ENCODE data around the gene CFAP74. TPM values are rescaled to one million over a fixed set of nuclear protein-coding genes. Genes with fewer than 3 reads are reported as not detected.

CFAP74 gene
- total and polyA plus RNA-seq, 2 of the 13 experiments (the other 11 are each of a cell fraction or from before 2014, with no cell fraction given), result 0.27 to 0.62 TPM

GRCh38 chr1:1922702-1922955, 81.0 kb downstream of the CFAP74 start (continued):
- no peak for TF ChIP-seq CREB3 (CRISPR knock-in tag; IDR thresholded peaks at IDR 0.05)
- TF ChIP-seq HNRNPL (IDR thresholded peaks at IDR 0.05; ENCODE audit: low read depth, low read length), result peak; percentile 80; the same call in 1 of the 2 replicates
- no peak for TF ChIP-seq SETDB1 (CRISPR knock-in tag; IDR thresholded peaks at IDR 0.05; ENCODE audit: borderline replicate concordance)
- no peak for TF ChIP-seq ZNF598 (CRISPR knock-in tag; IDR thresholded peaks at IDR 0.05; ENCODE audit: borderline replicate concordance)
- no peak for TF ChIP-seq FOXM1 (CRISPR knock-in tag; IDR thresholded peaks at IDR 0.05)
- no peak for TF ChIP-seq ZNF737 (CRISPR knock-in tag; IDR thresholded peaks at IDR 0.05; ENCODE audit: borderline replicate concordance)
- no peak for TF ChIP-seq ZNF260 (CRISPR knock-in tag; IDR thresholded peaks at IDR 0.05; ENCODE audit: borderline replicate concordance, low read depth)
- TF ChIP-seq ZNF281 (CRISPR knock-in tag; IDR thresholded peaks at IDR 0.05; ENCODE audit: borderline replicate concordance), result no peak
- TF ChIP-seq BRF2 (CRISPR knock-in tag; IDR thresholded peaks at IDR 0.05), result no peak
- no peak for TF ChIP-seq POGZ (CRISPR knock-in tag; IDR thresholded peaks at IDR 0.05)
- TF ChIP-seq LBX2 (CRISPR knock-in tag; IDR thresholded peaks at IDR 0.05; ENCODE audit: borderline replicate concordance), result no peak
- TF ChIP-seq CHD2 (IDR thresholded peaks at IDR 0.05; ENCODE audit: low read depth, low read length), result no peak
- no peak for TF ChIP-seq ZNF772 (CRISPR knock-in tag; IDR thresholded peaks at IDR 0.05)
- no peak for TF ChIP-seq KLF11 (CRISPR knock-in tag; IDR thresholded peaks at IDR 0.05)
- no peak for TF ChIP-seq RXRA (CRISPR knock-in tag; IDR thresholded peaks at IDR 0.05)
- no peak for TF ChIP-seq KLF16 (CRISPR knock-in tag; IDR thresholded peaks at IDR 0.05)
- no peak for TF ChIP-seq EEA1 (CRISPR knock-in tag; IDR thresholded peaks at IDR 0.05; ENCODE audit: borderline replicate concordance)
- TF ChIP-seq BCL6 (CRISPR knock-in tag; IDR thresholded peaks at IDR 0.05), result no peak
- TF ChIP-seq ZBTB38 (CRISPR knock-in tag; IDR thresholded peaks at IDR 0.05), result 0 out of 2 replicates have a peak, but pooled peaks have one; percentile 26
- no peak for TF ChIP-seq POLR2AphosphoS2 (IDR thresholded peaks at IDR 0.05; ENCODE audit: low read depth, low read length)
- no peak for TF ChIP-seq AGO1 (IDR thresholded peaks at IDR 0.05; ENCODE audit: low read depth, low read length, poor library complexity, severe bottlenecking)
- TF ChIP-seq ZFY (CRISPR knock-in tag; IDR thresholded peaks at IDR 0.05), result no peak
- no peak for TF ChIP-seq TBP (CRISPR knock-in tag; IDR thresholded peaks at IDR 0.05)
- no peak for TF ChIP-seq NR2C2 (CRISPR knock-in tag; IDR thresholded peaks at IDR 0.05; ENCODE audit: borderline replicate concordance)
- no peak for TF ChIP-seq CHCHD3 (CRISPR knock-in tag; IDR thresholded peaks at IDR 0.05)
- no peak for TF ChIP-seq ZNF597 (CRISPR knock-in tag; IDR thresholded peaks at IDR 0.05)

All from HepG2 (cell line).